HG03575 (cell line): Measurements from ENCODE around the gene CD69.
A peak's percentile ranks its signal among the peaks of the same experiment; 100 is the strongest.

ENCODE experiments used
- ATAC-seq: cut with Tn5 transposase; IDR thresholded peaks from one replicate; pipeline ENCODE4 v1.9.1; 2021; ENCODE audit not compliant: unreplicated experiment, insufficient number of reproducible peaks, low FRiP score; ENCODE audit errors: extremely low read depth

The CD69 gene

DNA sequence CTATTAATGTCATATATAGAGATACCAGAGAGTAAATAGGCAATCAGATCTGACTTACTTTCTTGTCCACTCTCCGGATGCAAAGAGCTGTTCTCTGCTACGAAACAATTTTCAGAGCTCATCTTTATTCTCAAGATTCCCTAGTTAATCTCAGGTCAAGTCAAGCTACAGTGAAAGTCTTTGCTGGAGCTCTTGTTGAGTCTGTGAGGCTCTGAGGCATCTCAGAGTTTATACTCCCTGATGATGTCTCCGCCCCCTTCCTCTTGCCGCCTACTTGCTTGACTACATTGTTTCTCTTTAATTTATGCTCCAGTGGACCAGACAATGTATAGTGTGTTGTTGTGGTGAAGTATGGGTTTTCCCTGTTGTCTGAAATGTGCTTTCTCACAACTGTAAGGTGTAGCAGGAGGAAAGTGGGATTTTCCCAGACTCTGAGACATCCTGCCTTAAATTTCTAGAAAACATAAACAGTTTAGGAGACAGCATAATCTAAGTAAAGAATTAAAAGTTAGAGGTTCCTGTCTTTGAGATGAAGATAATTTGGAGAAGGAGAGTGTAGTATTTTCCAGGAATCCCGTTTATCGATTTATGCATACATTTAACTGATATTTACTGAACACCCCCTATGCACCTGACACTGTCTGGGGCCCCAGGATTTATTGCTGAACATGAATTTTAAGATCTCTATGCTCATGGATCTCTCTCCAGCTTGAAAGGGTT is at the start of gene CD69:
Gene CD69, minus strand, starts transcription at position 203 of the 720 bp plus-strand sequence. Its CDS starts 81 bp downstream, at position 122.
- ATAC-seq = no peak

DNA sequence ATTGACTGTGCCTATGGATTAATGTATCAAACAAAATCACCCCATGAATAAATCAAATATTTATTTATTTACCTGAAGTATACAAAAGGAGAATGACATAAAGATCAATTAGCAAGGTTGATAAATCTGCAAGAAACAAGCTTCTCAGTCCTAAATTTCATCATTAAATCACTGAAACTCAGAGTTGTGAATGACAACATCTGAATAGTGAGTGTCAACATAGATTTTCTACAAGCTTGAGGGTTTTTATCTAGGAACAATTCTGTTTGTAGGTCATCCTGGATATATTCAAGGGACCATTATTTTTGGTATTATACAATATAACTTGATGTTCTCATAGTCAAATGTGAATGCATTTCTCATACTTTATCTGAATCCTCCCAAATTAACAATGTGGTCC is 49.2 kb upstream of the CD69 start:
- no peak for ATAC-seq

DNA sequence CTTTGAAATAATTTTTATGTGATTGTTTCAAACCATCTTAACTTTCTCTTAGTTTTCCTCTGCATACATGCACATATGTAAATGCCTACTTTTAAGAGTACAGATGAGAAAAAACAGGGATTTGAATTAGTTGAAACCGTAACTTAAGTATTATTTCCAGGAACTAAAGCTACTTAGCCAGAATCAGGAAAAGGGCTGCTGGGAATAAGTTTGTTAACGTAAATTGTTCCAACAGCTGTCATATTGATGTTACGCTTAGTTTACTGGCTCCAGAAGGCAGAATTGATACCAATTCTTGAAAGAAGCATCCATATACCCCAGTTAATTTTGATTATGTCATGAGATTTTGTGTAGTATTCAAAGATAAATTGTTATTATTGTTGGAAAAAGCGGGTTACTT is 48.6 kb upstream of the CD69 start:
- ATAC-seq = no peak

DNA sequence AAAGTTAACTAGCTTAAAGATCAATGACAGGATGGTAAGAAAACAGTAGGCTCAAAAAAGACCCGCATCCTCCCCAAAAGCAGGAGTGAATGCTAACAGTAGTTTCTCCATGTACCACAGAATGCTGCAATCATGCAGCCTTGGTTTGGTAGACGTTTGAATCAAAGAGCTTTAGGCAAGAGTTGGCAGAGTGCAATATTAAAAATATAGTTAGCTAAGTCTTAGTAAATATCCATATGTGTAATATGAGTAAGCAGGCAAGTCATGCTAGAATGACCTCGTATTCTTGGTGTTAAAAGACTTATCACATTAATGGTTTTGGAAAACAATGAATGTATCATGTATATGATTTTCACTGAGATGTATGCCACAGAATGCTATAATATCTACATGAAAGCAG is 47.8 kb upstream of the CD69 start:
- no peak for ATAC-seq

DNA sequence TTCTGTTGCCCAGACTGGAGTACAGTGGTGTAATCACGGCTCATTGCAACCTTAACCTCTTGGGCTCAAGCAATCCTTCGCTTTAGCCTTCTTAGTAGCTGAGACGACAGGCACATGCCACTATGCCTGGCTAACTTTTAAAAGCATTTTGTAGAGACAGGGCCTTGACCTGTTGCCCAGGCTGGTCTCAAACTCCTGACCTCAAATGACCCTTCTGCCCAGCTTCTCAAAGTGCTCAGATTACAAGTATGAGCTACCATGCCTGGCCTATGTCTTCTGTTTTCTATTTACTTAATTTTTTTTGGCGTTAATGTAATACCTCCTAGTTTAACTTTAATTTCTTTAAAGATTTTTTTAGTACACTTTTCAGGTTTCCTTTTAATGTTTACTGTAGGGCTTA is 46.0 kb upstream of the CD69 start:
- no peak for ATAC-seq

DNA sequence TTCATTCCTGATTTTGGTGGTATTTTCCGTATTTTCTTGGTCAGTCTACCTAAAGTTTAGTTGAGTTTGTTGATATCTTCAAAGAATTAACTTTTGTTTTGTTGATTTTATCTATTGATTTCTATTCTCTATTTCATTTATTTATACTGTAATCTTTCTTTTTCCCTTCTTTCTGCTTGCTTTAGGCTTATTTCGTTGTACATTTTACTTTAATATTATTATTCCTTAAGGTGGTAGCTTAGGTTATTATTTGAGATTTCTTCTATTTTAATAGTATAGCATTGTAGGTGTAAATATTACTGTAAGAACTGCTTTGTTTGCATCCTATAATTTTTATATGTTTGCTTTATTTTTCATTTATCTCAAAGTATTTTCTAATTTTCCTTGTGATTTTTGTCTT is 45.2 kb upstream of the CD69 start:
- ATAC-seq = no peak

DNA sequence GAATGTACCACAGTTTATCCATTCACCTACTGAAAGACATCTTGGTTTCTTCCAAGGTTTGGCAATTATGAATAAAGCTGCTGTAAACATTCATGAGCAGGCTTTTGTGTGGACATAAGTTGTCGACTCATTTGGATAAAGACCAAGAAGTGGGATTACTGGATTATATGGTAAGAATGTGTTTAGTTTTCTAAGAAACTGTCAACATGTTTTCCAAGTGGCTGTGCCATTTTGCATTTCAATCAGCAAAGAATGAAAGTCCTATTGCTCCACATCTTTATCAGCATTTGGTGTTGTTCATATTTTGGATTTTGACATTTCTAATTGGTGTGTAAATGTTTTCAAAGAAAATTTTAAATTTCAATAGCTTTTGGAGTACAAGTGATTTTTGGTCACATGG is 39.3 kb upstream of the CD69 start:
- no peak for ATAC-seq

DNA sequence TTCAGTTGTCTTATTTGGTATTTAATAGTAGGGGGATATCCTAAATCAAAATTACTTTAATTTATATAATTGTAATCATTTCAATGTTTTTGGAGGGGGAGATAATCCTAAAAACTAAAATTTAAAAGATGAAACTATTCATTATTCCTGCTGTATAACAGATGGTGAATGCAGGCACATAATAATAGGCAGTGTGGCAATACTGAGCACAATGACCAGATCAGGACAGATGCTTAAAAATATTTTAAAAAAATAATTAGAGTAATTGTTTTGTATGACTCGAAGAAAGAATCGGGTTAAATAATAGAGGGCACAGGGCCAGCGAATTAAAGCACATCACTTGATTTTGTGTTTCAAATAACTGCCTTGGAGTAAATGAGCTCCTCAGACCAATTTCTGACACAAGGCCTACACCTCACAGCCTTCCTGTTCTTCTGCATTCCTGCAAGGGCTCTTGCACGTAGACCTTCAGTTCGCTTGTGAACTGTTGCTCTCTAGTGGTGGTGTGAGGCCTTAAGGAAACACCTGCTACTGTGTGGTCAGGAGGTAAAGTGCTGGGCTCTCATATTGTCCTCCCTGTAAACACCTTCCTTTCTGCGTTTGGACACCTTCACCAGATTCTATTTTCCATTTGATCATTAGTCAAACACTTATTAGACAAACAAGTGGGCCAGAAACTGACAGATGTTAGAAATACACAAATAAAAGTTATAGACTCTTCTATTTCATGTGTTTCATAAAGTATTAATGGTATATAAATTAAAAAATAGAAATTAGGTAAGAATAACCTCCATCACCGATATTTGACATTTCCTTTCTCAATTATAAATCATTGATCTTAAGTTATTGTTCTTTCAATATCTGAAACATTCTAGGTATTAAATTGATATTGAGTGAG is 37.3 kb upstream of the CD69 start:
- ATAC-seq = peak; percentile 82

DNA sequence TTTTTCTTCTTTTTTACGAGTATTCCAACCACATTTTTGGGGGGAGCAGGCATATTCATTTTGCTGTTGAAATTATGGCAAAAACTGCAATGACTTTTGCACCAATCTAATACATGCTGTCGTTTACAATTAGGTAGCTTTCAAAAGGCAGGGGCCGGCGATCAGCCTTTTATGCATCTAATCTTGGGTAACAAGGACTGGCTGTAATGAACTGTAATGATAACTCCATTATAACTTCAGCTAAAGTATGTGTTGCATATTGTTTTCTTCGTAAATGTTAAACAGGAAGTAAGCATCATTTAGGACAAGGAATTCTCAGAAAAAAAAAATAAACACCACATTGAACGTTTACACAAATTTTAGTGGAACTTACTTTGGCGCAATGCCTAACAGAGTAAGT is 36.3 kb upstream of the CD69 start:
- no peak for ATAC-seq

DNA sequence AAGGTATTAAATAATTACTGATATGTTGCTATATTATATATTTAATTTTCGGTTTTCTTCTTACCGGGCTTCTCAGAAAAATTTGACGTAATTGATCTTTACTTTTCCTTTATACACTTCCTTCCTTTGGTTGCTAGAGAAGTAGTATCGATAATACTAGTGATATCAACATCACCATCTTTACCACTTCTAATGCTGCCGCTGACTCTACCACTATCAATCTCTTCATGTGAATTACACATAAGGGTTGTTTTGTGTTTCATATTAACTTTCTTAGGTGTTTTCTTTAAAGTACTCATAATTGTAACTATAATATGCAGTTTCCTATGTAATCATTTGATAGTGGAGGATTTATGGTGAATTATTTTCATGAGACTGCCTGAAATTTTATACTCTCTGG is 35.6 kb upstream of the CD69 start:
- ATAC-seq = no peak

DNA sequence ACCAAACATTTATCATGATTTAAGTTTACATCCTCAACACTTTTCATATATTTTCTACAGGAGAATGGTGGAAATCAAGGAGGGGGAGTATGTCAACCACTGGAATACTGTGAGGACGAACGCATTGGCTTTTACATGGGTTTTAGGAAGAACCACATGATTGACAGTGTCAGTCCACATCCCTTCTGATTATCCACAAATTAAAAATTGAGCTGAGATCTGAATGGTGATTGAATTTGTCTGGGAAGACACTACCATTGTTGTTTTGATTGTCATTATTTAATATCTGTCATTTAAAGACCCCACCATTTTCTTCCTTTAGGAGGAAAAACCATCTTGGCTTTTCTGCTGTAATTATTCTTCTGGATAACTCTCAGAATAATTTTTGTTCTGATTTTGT is 35.2 kb upstream of the CD69 start:
- ATAC-seq = no peak

DNA sequence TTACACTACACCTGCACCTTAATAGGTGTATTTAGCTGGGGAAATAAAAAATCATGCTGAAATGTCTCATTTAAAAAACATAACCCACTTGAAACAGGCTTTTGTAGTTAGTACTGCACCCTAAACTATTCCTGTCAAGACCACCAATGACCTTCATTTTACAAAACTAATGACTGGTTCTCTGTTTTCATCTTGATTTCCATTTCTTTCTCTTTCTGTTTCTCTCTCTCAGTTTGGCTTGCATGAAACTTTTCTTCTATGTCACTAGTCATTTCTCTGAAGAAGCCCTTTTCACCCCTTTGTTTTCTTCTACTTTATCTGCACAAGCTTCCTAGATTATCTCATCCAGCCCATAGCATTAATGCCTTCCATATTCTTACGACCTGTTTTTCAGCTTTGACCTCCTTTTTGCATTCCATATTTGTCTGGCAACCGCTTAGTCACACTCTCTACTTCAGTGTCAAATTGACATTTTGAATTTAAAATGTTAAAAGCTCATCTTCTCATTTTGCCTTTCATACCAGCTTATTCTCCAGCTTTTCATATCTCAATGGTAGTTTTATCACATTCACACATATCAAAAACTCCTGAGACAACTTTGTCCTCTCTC is 33.9 kb upstream of the CD69 start:
- no peak for ATAC-seq

DNA sequence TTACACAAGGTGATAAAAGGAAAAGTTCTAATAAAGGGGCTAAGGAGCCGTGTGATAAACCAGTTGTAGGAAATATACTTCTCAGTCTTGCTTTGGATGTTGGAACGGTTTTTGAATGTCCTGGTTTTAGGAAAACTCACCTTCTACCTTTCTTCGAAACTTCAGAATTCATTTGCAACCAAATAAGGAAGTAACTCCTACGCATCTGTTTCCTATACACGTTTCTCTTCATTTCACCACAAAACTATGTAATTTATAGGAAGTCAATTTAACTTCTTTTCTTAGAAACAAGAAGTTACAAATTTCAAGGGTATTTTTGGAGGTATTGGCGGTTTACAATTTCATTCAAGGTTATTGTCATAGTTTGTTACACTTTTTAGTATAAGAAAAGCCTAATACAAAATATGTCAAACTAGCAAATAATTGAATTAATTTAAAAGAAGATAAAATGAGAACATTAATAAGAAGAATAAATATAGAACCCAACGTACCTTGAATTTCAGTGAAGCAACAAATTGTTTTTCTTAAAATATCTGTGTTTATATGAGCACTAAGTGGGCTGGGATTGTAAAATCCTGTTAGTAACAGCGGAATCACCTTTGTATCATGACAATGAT is 33.2 kb upstream of the CD69 start:
- no peak for ATAC-seq

DNA sequence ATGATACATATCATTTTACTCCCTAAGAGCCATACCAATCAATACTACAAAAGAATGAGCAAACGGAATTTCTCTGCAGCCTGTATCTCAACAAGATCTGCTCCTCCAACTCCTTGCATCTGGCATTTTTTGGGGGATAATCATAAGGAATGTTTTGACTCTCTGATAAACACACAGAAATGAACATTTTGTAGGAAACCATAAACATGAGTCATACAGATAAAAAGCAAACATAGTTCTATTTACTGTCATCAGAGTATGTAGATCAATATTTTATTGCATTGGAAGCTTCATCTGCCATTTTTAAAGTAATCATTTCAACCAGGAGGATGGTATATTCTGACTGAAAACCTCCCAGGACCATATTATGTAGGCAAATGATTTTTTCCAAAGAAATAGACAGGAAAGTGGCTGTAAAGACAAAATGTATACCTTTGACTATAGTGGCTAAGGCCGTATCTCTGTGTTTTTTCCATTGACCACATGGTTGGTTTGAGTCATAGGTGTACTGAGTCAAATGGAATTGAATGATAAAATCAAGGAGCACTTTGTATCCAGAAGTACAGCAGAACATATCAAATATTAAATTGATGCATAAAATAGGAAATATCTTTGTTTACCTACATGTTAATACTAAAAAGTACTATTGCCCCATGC is 32.4 kb upstream of the CD69 start:
- no peak for ATAC-seq

DNA sequence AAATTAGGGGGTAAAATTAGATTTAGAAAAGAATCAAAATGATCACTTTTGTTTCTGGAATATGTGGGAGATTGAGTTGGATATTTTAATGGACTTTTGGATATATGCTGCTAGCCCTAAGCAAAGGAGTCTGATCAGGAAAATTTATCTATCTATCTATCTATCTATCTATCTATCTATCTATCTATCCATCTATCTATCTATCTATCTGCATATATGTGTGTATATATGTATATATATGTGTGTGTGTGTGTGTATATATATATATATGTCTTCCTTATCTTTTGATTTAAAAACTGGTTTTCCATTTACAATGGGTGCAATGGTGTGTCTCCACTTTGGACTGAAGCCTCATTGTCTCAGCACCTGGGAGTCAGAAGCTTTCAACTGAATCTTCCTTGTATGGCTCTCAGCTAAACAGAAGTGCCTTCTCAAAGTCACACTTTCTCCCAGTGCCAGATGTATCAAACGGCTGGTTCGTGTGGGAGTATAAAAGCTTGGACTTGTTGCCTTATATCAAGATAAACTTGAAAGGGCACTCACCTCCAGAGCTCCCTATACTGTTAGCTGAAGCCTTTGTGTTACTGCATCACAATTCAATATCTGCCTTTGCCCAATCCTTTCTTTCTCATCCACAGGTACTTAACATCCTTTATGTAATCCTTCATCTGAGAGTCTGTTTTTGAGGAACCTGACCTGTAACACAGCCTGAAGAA is 31.6 kb upstream of the CD69 start:
- ATAC-seq = no peak

DNA sequence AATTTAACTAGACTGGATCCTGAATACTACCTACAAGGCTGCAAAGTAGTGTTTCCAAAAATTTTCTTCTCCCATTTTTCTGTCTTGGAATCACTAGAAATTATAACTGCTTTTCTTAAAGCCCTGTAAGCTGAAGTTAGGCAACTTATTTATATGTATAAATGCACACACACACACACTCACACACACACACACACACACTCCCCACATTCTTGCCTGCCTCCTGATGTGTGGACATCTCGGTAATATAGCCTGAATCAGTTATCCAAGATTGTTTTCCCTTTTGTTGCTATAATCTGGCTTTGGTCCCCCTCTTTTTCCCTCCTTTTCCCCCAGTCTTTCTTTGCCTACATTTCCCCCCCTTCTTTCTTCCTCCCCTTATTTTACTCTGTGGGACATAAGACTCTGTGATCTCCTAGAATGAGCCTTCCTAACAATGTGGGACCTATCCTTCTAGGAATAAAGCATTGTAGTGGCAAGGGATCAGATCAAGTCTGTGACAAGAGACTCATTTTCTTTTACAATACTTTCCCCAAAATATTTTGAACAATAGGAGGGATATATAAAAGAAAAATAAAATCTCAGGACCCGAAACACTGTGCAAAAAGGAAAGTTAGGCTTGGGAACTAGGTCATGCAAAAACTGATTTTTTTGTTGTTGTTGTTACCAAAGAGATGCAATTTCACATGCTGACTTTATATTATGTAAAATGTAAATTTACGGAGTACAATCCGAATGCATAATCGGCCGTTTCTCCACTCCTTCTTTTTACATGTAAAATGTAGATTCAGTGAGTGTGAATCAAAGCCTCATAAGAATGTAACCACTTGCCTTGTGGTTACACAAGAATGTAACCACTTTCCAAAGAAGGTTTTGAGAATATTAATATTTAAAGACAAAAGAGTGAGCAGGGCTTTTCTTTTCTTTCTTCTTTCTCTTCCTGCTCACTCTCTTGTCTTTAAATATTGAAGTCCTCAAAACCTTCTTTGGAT is 26.3 kb upstream of the CD69 start:
- no peak for ATAC-seq

DNA sequence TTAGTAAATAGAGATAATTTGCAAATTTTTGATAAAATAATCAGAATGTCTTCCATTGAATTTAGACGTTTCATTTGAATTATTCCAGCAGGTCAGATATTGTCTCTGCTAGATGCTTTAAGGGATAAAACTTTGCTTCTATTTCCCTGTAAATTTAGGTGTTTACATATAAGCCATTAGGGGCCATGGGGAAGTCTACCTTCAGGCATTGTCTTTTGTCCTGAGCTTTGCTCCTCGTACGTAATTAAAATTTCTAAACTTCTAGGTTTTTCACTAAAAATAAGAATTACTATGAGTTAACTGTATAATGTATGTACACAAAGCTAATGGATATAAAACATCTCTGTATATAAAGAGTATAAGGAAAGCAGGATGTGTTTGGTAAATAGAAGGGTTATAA is 24.1 kb upstream of the CD69 start:
- no peak for ATAC-seq
